Psoas muscle (tissue), 8 donors: ENCODE results near the gene SETX. TPM values are rescaled to one million over a fixed set of nuclear protein-coding genes. Genes with fewer than 3 reads are reported as not detected.

Source experiments
- ATAC-seq, 4 donors: fragments of 200-7000 bp; cut with Tn5 transposase; one replicate each; pipeline ENCODE4 v1.9.1; 2020; ENCODE audit warnings: moderate library complexity in 3 of 4, mild to moderate bottlenecking in 2 of 4
- DNase-seq, 2 donors: peaks; one replicate each; pipeline ENCODE4 v3.0.0-alpha.2; 2020
- H3K27ac ChIP-seq: fragments of 200-600 bp; one replicate; pipeline ENCODE4 v1.8.0; 2022
- H3K27me3 ChIP-seq, 3 donors: fragments of 200-600 bp in 1 of 3; one replicate each; pipeline versions ENCODE4 v1.6.1 to v1.8.0; 2013 to 2022; ENCODE audit warnings: low read length in 2 of 3, mild to moderate bottlenecking in 2 of 3, moderate library complexity in 1 of 3; ENCODE audit not compliant: insufficient read depth in 3 of 3
- H3K36me3 ChIP-seq, 2 donors: fragments of 200-600 bp in 1 of 2; one replicate each; pipeline versions ENCODE4 v1.6.1 to v1.8.0; 2013 to 2022; ENCODE audit warnings: low read depth in 1 of 2, mild to moderate bottlenecking in 1 of 2, moderate library complexity in 1 of 2; ENCODE audit not compliant: insufficient read depth in 1 of 2
- H3K4me1 ChIP-seq: fragments of 200-600 bp; one replicate; pipeline ENCODE4 v1.8.0; 2022
- H3K4me3 ChIP-seq: fragments of 200-600 bp; one replicate; pipeline ENCODE4 v1.8.0; 2022; ENCODE audit warnings: mild to moderate bottlenecking
- H3K9me3 ChIP-seq: fragments of 200-600 bp; one replicate; pipeline ENCODE4 v1.8.0; 2022
- WGBS, 3 donors: extraction: QIAGEN DNeasy Blood & Tissue Kit; methylation state at CpG; one replicate each; pipeline versions ENCODE4 v1.1.6 to v1.1.7; 2013; 5-methylcytosine and 5-hydroxymethylcytosine counted together
- intact Hi-C, 2 donors: fragments of 100-400 bp; cut with DNase I; formaldehyde crosslinking; loops; one replicate each; pipeline versions ENCODE4 v1.11.0 to v1.14.2; 2022
- polyA plus RNA-seq, 3 donors: library from polyadenylated mRNA; stranded (reverse); fragments of 200-250 nt; gene quantifications; one replicate each; pipeline ENCODE4 v1.2.3, GENCODE V29; 2013
- total RNA-seq, 4 donors: library from RNA; stranded (reverse); fragmentation: NEBNext Ultra II Directional in 2 of 4; extraction: Animal tissue kit (Norgen Biotek cat#: 25700) in 2 of 4; gene quantifications; one replicate each; pipeline versions ENCODE4 v1.2.1 to v1.2.4, GENCODE V29; 2021 to 2023
- TF ChIP-seq, protein P1 (sequence below): fragments of 200-600 bp; IDR thresholded peaks from one replicate; pipeline ENCODE4 v1.8.0; 2022; ENCODE audit warnings: antibody characterized with exemption
- donor health status: healthy with polysubstance abuse.
- donor health status: DM: no; HTN: no; CAD: no; lungs with moderate emphysema.
- donor health status: Bipolar disorder and iron deficiency.
- donor health status: healthy.
- donor health status: DM: yes; HTN: yes; CAD: no.
- donor health status: DM: no; HTN: no; CAD: no.
- donor health status: DM: no; HTN: no; CAD: no.
- donor health status: DM: yes; HTN: yes; CAD: no.

Gene SETX
- total and polyA plus RNA-seq, 7 donors: 10.0 to 26.8 (median 20.6) TPM

- peaks cover 0 to 45% (median 16%) of the 10 kb centered on the region in 3 donors for H3K27me3 ChIP-seq
- H3K27ac ChIP-seq: no peak overlapping the region
- no peak overlapping the region for H3K4me3 ChIP-seq
- no peaks in the 10 kb centered on the region for H3K4me1 ChIP-seq
- intact Hi-C loops: loop anchor here in 1 of 2 donors (10.0 kb wide), 1 partner anchor 168 kb away; no protein-coding TSS in a partner anchor
- WGBS, 3 donors: 61 to 71% (median 63%) methylated on average over 3 of the region's 3 CpGs
- DNase-seq: no peak
- TF ChIP-seq, protein P1, sequence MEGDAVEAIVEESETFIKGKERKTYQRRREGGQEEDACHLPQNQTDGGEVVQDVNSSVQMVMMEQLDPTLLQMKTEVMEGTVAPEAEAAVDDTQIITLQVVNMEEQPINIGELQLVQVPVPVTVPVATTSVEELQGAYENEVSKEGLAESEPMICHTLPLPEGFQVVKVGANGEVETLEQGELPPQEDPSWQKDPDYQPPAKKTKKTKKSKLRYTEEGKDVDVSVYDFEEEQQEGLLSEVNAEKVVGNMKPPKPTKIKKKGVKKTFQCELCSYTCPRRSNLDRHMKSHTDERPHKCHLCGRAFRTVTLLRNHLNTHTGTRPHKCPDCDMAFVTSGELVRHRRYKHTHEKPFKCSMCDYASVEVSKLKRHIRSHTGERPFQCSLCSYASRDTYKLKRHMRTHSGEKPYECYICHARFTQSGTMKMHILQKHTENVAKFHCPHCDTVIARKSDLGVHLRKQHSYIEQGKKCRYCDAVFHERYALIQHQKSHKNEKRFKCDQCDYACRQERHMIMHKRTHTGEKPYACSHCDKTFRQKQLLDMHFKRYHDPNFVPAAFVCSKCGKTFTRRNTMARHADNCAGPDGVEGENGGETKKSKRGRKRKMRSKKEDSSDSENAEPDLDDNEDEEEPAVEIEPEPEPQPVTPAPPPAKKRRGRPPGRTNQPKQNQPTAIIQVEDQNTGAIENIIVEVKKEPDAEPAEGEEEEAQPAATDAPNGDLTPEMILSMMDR: no peak
- no peaks in the 10 kb centered on the region for H3K36me3 ChIP-seq
- no peak for ATAC-seq
- no peaks in the 10 kb centered on the region for H3K9me3 ChIP-seq
Measured at GRCh38 chr9:132233138-132233537, 121.6 kb downstream of the SETX start.

DNA sequence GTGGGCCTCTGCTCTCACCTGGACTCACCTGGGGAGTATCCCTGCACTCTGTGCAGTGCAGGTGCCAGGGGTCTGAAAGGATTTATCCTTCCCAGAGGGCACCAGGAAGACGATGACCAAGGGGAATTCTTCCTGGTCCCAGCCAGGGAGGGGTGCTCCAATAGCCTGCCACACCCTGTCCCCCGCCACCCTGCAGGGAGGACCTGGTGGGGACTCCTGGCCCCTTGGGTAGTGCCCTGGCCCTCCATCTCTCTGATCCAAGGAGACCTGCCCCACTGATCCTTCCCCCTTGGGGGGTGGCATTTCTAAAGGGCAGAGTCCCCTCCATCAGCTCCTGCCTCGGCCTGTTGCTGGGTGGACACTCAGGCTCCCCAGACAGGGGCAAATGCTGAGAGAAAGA is 122.3 kb downstream of the SETX start:
- ATAC-seq (no peak), DNase-seq (no peak)
- H3K9me3 ChIP-seq: no peaks in the 10 kb centered on the region
- H3K36me3 ChIP-seq: no peaks in the 10 kb centered on the region
- peaks cover 0 to 44% (median 14%) of the 10 kb centered on the region in 3 donors for H3K27me3 ChIP-seq
- no peak overlapping the region for H3K4me3 ChIP-seq
- H3K4me1 ChIP-seq: no peaks in the 10 kb centered on the region
- intact Hi-C loops: loop anchor here in 1 of 2 donors (10.0 kb wide), 1 partner anchor 168 kb away; no protein-coding TSS in a partner anchor
- 71 to 79% (median 76%) methylated on average over 3 of the region's 3 CpGs for WGBS, 3 donors
- TF ChIP-seq, protein P1: no peak
- no peak overlapping the region for H3K27ac ChIP-seq

GRCh38 chr9:132231019-132231701 is 123.6 kb downstream of the SETX start:
- Histone ChIP-seq H3K4me1 (no peaks in the 10 kb centered on the region), H3K9me3 (no peaks in the 10 kb centered on the region), H3K27me3 (peaks cover 0 to 47% (median 13%) of the 10 kb centered on the region in 3 donors), H3K36me3 (no peaks in the 10 kb centered on the region), H3K27ac (no peak overlapping the region), H3K4me3 (no peak overlapping the region)
- ATAC-seq: no peak
- TF ChIP-seq, protein P1: no peak
- 58 to 63% (median 59%) methylated on average over 18 to 20 of the region's 20 CpGs for WGBS, 3 donors
- DNase-seq: no peak
- intact Hi-C loops: loop anchor here in 1 of 2 donors (10.0 kb wide), 1 partner anchor 166 kb away; no protein-coding TSS in a partner anchor

GRCh38 chr9:132230605-132231004 is 124.2 kb downstream of the SETX start:
- ATAC-seq (no peak), DNase-seq (no peak)
- peaks cover 0 to 47% (median 13%) of the 10 kb centered on the region in 3 donors for H3K27me3 ChIP-seq
- H3K36me3 ChIP-seq: no peaks in the 10 kb centered on the region
- no peak overlapping the region for H3K27ac ChIP-seq
- H3K9me3 ChIP-seq: no peaks in the 10 kb centered on the region
- no peak overlapping the region for H3K4me3 ChIP-seq
- TF ChIP-seq, protein P1: no peak
- H3K4me1 ChIP-seq: no peaks in the 10 kb centered on the region
- WGBS, 3 donors: 63 to 74% (median 64%) methylated on average over 4 of the region's 4 CpGs
- intact Hi-C loops: loop anchor here in 1 of 2 donors (10.0 kb wide), 1 partner anchor 166 kb away; no protein-coding TSS in a partner anchor
